Measurements from ENCODE around the gene TENM4. TPM values are rescaled to one million over a fixed set of nuclear protein-coding genes. Genes with fewer than 3 reads are reported as not detected.

The TENM4 gene
- total and polyA plus RNA-seq, 2 of the 13 experiments (the other 11 are each of a cell fraction or from before 2014, with no cell fraction given): not detected

DNA sequence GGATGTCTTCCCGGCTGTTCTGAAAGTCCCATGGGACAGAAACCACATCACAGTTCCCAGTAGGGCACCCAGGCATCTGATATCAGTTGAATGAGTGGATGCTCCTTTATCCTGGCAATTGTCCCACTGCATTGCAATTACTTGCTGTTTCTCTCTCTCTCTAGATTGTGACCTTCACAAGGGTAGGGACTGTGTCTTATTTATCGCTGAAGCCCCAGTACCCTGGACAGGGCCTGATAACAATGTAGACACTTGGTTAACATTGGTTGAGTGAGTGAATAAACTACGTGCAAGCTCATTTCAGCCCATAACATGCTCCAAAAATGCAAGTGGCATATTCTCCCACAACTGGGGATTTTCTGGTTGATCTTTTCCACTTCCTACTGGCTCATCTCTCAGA is 672.5 kb downstream of the TENM4 start (continued):
- TF ChIP-seq RBM39 (IDR thresholded peaks at IDR 0.05; ENCODE audit: low read depth, low read length, poor library complexity, severe bottlenecking) (no peak), MED13 (CRISPR knock-in tag; IDR thresholded peaks at IDR 0.05) (no peak), ZNF337 (CRISPR knock-in tag; IDR thresholded peaks at IDR 0.05; ENCODE audit: borderline replicate concordance, low read depth) (no peak), HIVEP1 (CRISPR knock-in tag; IDR thresholded peaks at IDR 0.05) (no peak), RFX1 (IDR thresholded peaks at IDR 0.05) (no peak)

DNA sequence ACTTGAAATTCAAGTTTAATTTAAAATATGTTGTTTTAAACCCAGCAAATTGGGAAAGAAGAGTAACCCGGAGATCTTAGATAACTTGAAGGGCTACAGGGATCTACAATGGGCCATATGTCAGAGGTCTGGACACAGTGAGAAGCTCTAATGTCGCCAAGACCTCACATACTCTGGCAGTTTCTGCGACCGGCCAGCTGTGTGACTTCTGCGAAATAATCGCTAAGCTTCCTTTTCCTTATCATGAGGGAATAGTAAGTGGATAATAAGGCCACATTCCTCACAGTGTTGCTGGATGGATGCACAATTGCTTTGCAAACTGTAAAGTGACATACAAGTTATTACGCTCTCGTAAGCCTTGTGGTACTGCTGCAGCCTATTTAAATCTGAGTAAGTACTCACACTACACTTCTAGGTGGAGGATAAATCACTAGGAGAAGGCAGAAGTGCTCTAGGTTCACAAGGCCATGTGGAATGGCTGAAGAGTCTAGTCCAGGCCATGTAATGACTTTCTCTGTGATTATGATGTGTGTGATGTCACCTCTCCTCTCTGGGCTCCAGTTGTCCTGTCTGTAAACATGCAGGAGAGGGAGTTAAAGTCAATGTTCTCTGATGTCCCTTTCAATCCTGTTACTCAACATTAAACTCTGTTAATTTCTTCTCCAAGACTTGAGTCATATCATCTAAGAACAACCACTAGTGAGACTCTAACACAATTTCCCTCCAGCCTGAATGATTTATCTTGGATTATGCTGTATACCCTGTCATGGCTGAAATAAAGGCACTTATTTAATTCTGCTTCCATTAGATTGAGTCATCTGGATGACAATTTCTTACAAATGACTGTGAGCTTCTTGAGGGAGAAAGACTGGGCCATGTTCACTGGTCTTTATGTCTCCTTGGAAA is 673.5 kb downstream of the TENM4 start:
- ATAC-seq (no peak), DNase-seq (ENCODE audit: low spot score) (no peak), FAIRE-seq (no peak)
- Histone ChIP-seq H3K9ac (ENCODE audit: insufficient read depth, low read depth, low read length) (no peak overlapping the region), H3K4me1 (ENCODE audit: insufficient read depth, low read length) (no peaks in the 10 kb centered on the region), H3K4me2 (ENCODE audit: low read depth, low read length) (no peak overlapping the region), H2AFZ (ENCODE audit: low read length) (no peak overlapping the region), H3K4me3 (replicated peaks in 1 of 3; ENCODE audit: insufficient read depth in 1 of 3, low read depth in 2 of 3, low read length in 3 of 3) (no peak overlapping the region), H3K27me3 (ENCODE audit: control insufficient read depth in 1 of 2, insufficient read depth in 2 of 2, low read length in 2 of 2) (no peaks in the 10 kb centered on the region; a peak in 1 of 5 replicates), H3K9me3 (ENCODE audit: low read length) (no peaks in the 10 kb centered on the region), H4K20me1 (ENCODE audit: insufficient read depth, low read length) (no peaks in the 10 kb centered on the region), H3K36me3 (replicated peaks in 1 of 2; ENCODE audit: control insufficient read depth in 1 of 2, insufficient read depth in 2 of 2, low read length in 2 of 2) (no peaks in the 10 kb centered on the region), H3K27ac (ENCODE audit: extremely low read length, insufficient read depth, low read length) (no peak overlapping the region), H3K79me2 (ENCODE audit: insufficient read depth, low read length) (no peaks in the 10 kb centered on the region)
- ChIA-PET POLR2A (no interaction called here), CTCF (ENCODE audit: low intra/inter-chr PET ratio, low total read pairs) (no interaction called here)
- in situ Hi-C loops (cut with HindIII; ENCODE audit: extremely low pct_ligation_motif_present, low pct_unique_long_range_greater_than_20kb) (no loop called here), intact Hi-C loops (cut with micrococcal nuclease; ENCODE audit: unreplicated experiment) (no loop called here)
- BruUV-seq (replicated peaks): no TSS peak
- 61% methylated on average over 8 of the region's 8 CpGs for WGBS (ENCODE audit: low lambda C conversion rate)
- no peak for TF ChIP-seq SOX6 (IDR thresholded peaks at IDR 0.05)
- TF ChIP-seq SOX6 (CRISPR knock-in tag; IDR thresholded peaks at IDR 0.05): no peak
- TF ChIP-seq, protein P1, sequence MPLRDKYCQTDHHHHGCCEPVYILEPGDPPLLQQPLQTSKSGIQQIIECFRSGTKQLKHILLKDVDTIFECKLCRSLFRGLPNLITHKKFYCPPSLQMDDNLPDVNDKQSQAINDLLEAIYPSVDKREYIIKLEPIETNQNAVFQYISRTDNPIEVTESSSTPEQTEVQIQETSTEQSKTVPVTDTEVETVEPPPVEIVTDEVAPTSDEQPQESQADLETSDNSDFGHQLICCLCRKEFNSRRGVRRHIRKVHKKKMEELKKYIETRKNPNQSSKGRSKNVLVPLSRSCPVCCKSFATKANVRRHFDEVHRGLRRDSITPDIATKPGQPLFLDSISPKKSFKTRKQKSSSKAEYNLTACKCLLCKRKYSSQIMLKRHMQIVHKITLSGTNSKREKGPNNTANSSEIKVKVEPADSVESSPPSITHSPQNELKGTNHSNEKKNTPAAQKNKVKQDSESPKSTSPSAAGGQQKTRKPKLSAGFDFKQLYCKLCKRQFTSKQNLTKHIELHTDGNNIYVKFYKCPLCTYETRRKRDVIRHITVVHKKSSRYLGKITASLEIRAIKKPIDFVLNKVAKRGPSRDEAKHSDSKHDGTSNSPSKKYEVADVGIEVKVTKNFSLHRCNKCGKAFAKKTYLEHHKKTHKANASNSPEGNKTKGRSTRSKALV (CRISPR knock-in tag; IDR thresholded peaks at IDR 0.05): no peak
- TF ChIP-seq EED (CRISPR knock-in tag; IDR thresholded peaks at IDR 0.05): no peak
- TF ChIP-seq ATF7-NPFF (CRISPR knock-in tag; IDR thresholded peaks at IDR 0.05; ENCODE audit: low read depth): no peak
- no peak for TF ChIP-seq ZNF101 (CRISPR knock-in tag; IDR thresholded peaks at IDR 0.05; ENCODE audit: borderline replicate concordance, low read depth)
- TF ChIP-seq ARNTL (CRISPR knock-in tag; IDR thresholded peaks at IDR 0.05): no peak
- TF ChIP-seq SALL1 (CRISPR knock-in tag; IDR thresholded peaks at IDR 0.05): no peak
- no peak for TF ChIP-seq MTF2 (CRISPR knock-in tag; IDR thresholded peaks at IDR 0.05; ENCODE audit: borderline replicate concordance)
- TF ChIP-seq ARHGAP35 (CRISPR knock-in tag; IDR thresholded peaks at IDR 0.05; ENCODE audit: borderline replicate concordance): no peak
- no peak for TF ChIP-seq ATAD3A (CRISPR knock-in tag; IDR thresholded peaks at IDR 0.05)
- TF ChIP-seq HIC2 (CRISPR knock-in tag; IDR thresholded peaks at IDR 0.05; ENCODE audit: low read depth): no peak
- no peak for TF ChIP-seq ZNF546 (CRISPR knock-in tag; conservative IDR thresholded peaks at IDR 0.05)
- TF ChIP-seq, protein P2, sequence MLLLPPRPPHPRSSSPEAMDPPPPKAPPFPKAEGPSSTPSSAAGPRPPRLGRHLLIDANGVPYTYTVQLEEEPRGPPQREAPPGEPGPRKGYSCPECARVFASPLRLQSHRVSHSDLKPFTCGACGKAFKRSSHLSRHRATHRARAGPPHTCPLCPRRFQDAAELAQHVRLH (CRISPR knock-in tag; IDR thresholded peaks at IDR 0.05; ENCODE audit: borderline replicate concordance, low read depth): no peak
- TF ChIP-seq NFYB (CRISPR knock-in tag; IDR thresholded peaks at IDR 0.05): no peak
- TF ChIP-seq ZNF207 (IDR thresholded peaks at IDR 0.05; ENCODE audit: borderline replicate concordance): no peak

All from HepG2 (cell line).